LNCAP (cell line): ENCODE results near the gene ASTN2.

Experiments used
- CTCF ChIP-seq: fragments of 450-650 bp; IDR thresholded peaks from 2 replicates; pipeline ENCODE4 v1.5.1; 2017; ENCODE audit warnings: mild to moderate bottlenecking

Gene ASTN2

GRCh38 chr9:116721411-116721810, 693.4 kb downstream of the ASTN2 start:
- TF ChIP-seq CTCF = no peak

- no peak for TF ChIP-seq CTCF
Measured at GRCh38 chr9:116720111-116720510, 694.7 kb downstream of the ASTN2 start.

GRCh38 chr9:116718111-116718510, 696.7 kb downstream of the ASTN2 start:
- no peak for TF ChIP-seq CTCF

GRCh38 chr9:116717150-116717549, 697.7 kb downstream of the ASTN2 start:
- TF ChIP-seq CTCF = no peak

- TF ChIP-seq CTCF = no peak
Measured at GRCh38 chr9:116716438-116716837, 698.4 kb downstream of the ASTN2 start.

- no peak for TF ChIP-seq CTCF
Measured at GRCh38 chr9:116715751-116716150, 699.1 kb downstream of the ASTN2 start.

- TF ChIP-seq CTCF = no peak
Measured at GRCh38 chr9:116713271-116713670, 701.6 kb downstream of the ASTN2 start.

GRCh38 chr9:116712781-116713180, 702.1 kb downstream of the ASTN2 start:
- TF ChIP-seq CTCF = no peak
